Measurements from ENCODE around the gene ATXN3.
A peak's percentile ranks its signal among the peaks of the same experiment; 100 is the strongest.
"Not testable (repeated sequence)": the region's sequence is repeated elsewhere in the genome, so short reads cannot be mapped to it uniquely, and the experiment has no call there.

ATXN3 gene

DNA sequence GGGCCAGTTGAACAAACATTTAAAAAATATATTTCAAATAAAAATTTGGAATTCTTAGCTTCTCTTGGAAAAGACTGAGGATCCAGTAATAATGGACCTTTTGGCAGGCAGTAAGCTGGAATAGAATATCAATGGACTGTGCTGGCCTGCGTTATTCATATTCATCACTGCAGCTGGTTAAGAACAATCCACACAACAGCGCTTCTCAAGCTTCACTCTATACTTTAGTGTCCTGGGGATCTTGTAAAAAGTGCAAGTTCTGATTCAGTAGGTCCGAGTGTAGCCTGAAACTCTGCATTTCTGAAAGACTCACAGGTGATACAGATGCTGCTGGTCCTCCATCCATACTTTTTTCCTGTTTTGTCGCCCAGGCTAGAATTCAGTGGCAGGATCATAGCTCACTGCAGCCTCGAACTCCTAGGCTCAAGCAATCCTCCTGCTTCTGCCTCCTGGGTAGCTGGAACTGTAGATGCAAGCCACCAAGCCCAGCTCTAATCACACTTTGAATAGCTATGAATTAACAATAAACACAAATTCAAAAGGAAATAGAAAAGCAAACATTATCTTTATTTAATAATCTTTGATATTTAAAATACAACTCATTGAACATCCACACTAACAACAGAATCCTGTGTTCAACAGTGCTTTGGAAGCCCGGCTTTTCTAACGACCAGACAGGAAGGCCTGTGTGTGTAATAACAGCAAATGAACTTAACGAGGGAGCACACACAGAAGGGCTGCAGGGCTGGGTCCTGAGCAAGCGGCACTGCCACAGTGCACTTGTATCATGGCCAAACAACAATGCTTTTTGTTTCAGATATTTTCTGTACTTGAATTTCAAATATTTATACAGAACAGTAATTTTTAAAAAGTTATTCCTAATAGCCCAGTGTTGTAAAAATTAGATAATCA, 48.1 kb downstream of the ATXN3 start:
- no peak for DNase-seq

DNA sequence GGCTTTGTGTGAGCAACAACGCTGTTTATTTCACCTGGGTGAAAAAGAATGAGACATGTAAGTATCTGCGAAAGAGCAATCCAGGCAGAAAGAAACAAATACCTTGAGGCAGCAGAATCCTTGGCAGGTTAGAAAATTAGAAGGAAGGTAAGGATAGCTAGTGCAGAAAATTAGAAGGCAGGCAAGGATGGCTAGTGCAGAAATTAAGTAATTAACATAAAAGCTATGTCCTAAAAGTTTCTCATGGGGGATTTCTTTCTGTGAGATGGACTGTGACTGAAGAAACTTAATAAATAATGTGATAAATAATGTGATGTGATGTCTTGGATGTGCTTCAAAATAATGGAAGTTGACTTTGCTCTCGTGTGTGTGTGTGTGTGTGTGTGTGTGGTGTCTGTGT, 56.6 kb downstream of the ATXN3 start:
- no peak for DNase-seq

DNA sequence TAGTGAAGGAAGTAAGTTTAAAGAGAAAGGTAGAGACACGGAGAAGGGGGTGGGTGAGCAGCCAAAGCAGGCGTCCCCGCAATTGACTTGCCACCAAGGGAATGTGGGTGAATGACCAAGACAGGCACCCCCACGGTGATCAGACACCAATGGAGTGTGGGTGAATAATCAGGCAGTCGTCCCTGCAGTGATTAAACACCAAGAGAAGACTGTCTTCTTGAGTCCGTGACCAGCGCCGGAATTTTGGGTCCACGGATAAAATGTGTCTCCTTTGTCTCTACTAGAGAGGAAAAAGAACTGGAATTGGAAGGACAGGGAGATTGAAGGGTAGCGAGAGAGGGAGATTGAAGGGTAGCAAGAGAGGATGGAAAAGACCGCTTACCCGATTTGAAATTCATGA, 57.2 kb downstream of the ATXN3 start:
- not testable (repeated sequence) for DNase-seq

DNA sequence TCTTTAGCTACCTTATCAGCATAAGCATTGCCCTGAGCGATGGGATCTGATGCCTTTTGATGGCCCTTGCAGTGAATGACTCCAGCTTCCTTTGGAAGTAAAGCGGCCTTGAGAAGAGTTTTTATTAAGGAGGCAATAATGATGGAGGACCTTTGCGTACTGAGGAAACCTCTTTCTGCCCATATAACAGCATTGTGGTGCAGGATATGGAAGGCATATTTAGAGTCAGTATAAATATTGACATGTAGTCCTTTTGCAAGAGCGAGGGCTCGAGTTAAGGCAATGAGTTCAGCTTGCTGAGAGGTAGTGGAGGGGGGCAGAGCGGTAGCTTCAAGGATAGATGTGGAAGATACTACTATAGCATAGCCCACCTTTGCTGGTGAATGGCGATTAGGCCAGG, 60.5 kb downstream of the ATXN3 start:
- not testable (repeated sequence) for DNase-seq

DNA sequence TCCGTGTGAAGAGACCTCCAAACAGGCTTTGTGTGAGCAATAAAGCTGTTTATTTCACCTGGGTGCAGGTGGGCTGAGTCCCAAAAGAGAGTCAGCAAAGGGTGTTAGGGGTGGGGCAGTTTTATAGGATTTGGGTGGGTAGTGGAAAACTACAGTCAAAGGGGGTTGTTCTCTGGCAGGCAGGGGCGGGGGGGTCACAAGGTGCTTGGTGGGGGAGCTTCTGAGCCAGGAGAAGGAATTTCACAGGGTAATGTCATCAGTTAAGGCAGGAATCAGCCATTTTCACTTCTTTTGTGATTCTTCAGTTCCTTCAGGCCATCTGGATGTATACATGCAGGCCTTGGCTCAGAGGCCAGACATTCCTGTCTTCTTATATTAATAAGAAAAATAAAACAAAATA, 64.6 kb downstream of the ATXN3 start:
- DNase-seq: not testable (repeated sequence)

DNA sequence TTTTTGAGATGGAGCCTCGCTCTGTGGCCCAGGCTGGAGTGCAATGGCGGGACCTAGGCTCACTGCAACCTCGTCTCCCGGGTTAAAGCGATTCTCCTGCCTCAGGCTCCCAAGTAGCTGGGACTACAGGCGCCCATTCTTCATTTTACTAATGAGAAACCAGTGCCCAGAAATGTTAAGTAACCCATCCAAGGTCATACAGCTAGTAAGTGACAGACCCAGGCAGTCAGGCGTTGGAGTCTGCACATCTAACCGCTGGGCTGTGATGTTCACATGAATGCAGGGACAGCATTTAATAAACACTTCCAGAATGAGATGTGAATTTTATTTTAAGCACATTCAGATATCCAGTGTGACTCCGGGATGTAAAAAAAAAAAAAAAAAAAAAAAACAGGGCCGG, 65.2 kb downstream of the ATXN3 start:
- DNase-seq: no peak

DNA sequence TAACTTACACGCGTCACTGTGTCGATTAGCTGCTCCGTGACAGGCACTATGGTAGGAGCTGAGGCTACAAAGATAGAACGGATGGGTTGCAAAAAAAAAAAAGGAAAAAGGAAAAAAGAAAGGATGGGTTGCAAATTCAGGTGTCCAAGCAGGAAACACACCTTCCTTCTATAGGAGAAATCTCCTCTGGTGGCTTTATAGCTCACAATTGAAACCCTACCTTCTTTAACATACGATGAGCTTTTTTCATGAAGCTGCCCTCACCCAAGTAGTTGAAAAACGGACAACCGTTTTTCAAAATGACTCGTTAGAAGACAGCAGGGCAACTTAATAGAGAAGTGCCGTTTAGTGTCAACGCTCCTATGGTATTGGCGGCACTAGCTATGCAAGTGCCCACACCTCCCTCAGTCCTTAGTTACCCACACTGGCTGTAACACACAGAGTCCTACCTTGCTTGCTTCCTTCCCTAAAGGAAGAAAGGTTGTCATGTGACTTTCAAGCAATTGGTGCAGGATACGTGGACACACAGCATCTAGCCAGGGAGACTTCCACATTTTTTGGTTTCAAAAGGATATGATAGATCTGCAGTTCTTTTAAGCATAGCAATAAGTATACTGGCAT, 65.8 kb downstream of the ATXN3 start:
- no peak for DNase-seq

GRCh38 chr14:92039719-92040430, 66.5 kb downstream of the ATXN3 start, which contains the start of gene TRIP11:
Gene TRIP11 (minus strand): TSS chr14:92040059. CDS start chr14:92039685, 374 bp downstream.
- peak; percentile 85 to 95 (median 94) for DNase-seq

- DNase-seq: no peak
Measured at GRCh38 chr14:92039063-92039718, 67.2 kb downstream of the ATXN3 start.

- no peak for DNase-seq
Measured at GRCh38 chr14:92037989-92038388, 68.4 kb downstream of the ATXN3 start.

DNA sequence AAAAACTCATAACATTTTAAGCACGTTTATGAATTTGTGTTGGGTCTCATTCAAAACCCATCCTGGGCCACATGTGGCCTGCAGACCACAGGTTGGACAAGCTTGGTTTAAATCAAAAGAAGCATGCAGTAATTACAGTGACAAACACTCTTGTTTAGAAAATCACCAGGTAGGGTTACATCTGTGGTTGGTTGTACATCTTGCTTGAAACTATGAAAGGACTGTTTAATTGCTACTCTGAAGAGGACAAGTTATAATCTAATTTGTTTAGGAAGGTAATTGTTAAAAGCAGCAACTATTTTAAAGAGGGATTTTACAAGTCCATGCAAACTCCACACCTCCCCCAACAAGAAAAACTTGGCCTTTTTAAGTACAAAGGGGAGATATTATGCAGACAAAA, 70.5 kb downstream of the ATXN3 start:
- DNase-seq: no peak

DNA sequence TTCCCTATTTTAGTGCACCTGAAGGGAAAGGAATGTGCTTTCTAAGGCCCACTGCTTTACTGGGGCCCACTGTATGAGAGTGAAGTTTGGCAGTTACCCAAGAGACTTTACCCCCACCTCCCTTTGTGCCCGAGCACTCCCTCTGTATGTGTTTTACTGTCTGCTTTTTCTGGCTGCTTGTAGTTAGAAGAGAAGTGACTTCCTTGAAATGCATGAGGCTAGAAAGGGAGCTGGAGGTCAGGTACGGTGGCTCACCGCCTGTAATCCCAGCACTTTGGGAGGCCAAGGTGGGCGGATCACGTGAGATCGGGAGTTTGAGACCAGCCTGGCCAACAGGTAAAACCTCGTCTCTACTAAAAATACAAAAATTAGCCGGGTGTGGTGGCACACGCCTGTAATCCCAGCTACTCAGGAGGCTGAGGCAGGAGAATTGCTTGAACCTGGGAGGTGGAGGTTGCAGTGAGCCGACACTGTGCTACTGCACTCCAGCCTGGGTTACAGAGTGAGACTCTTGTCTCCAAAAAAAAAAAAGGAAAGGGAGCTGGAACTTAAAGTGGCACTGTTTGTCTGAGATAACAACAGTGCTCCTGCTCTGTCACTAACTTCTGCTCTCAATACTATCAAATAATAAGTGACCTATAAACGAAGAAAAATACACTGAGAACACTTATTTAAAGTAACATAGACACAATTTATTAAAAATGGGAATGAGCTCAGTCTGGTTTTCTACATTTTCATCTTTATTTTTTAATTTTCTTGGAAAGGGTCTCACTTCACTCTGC, 72.3 kb downstream of the ATXN3 start:
- DNase-seq: no peak

DNA sequence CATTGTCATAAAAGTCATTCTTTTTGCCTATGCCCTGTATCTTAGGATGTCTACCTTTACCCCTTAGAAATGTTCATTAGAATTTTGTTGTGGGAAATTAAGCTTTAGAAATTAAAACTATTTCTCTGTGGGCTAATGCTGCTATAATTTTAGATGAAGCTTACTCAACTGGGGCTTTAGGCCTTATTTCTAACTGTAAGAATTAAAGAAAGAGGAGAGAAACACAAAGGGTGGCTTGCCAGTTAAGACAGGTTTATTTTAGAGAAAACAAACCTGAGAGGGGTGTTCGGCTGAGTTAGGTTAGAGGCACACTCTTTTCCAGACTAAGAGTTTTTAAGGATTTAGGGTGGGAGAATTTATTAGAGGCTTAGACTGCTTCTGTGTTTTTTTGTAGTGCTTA, 72.9 kb downstream of the ATXN3 start:
- DNase-seq: no peak

GRCh38 chr14:92026548-92027190, 79.7 kb downstream of the ATXN3 start:
- DNase-seq: no peak

DNA sequence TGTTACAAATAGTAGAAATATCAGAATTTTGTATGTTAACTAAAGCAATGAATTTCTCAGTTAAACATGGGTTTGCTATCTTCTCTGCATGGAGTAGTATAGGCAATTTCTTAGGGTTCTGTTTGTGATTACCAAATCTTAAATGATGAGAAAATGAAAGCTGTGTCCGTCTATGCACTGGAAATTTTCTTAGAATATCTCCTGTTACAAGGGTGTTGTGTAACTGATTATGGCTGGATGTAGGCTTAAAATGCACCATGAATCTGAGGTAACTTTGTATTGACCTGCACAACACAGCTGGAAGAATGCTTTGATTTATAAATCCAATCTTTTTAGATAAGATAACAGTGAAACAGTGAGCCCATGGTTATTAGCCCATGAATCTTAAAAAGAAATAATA, 84.3 kb downstream of the ATXN3 start:
- DNase-seq: no peak

- no peak for DNase-seq
Measured at GRCh38 chr14:92021523-92021922, 84.9 kb downstream of the ATXN3 start.

- DNase-seq: no peak
Measured at GRCh38 chr14:92014040-92014439, 92.3 kb downstream of the ATXN3 start.

GRCh38 chr14:92012121-92012748, 94.1 kb downstream of the ATXN3 start:
- DNase-seq: no peak

DNA sequence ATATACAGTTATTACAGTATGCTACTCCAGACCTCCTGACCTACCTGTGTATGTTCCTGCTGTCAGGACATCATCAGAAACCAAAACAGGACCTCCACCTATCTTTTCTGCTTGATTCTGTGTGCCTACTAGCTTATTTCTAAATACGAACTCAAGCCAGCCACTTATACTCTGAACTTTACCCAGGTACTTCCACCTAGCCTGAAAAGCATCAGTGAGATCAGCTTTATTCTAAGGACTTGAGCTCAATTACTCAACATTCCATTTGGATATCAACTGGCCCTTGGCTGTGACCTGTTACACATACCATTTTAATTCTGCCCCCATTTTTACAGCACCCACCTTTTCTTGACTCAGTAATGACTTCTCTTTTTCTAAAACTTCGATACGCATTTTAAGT, 95.7 kb downstream of the ATXN3 start:
- no peak for DNase-seq

DNA sequence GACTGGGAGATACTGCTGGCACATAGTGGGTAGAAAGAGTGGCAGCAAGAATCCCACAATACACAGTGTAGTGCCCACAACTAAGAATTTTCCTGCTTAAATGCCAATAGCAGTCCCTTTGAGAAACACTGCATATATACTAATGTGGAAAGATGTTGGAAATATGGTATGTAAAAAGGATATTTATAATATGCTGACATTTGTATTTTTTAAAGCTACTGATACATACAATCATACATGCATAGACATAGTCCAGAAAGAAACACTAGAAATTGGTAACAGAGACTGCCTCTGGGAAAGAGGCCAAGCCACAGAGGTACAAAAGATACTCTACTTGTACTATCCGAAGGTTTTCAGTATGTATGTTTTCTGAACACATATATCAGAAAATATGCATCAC, 96.8 kb downstream of the ATXN3 start:
- no peak for DNase-seq
